ENCODE data around the gene KRTAP2-1.

GRCh38 chr17:41082626-41083025 lies 35.5 kb upstream of the KRTAP2-1 start:
- no peak for TF ChIP-seq CTCF (IDR thresholded peaks at IDR 0.05)
- no peak for TF ChIP-seq EP300 (IDR thresholded peaks at IDR 0.05)
- no peak for TF ChIP-seq POLR2A (IDR thresholded peaks at IDR 0.05)
- no peak for TF ChIP-seq POLR2AphosphoS5 (IDR thresholded peaks at IDR 0.05)
